Measurements from ENCODE around the gene CDKN1C. TPM values are rescaled to one million over a fixed set of nuclear protein-coding genes. Genes with fewer than 3 reads are reported as not detected.
A peak's percentile ranks its signal among the peaks of the same experiment; 100 is the strongest.

Gene CDKN1C
- total and polyA plus RNA-seq, 5 donors = 16.1 to 27.6 (median 24.3) TPM

- Histone ChIP-seq H3K4me1 (ENCODE audit: control insufficient read depth, insufficient read depth, low read length) (no peaks in the 10 kb centered on the region), H3K4me3 (ENCODE audit: low read length) (no peak overlapping the region), H3K27me3 (ENCODE audit: control insufficient read depth, insufficient read depth) (no peaks in the 10 kb centered on the region), H3K27ac (ENCODE audit: low read length) (no peak overlapping the region), H3K9me3 (ENCODE audit: control insufficient read depth, low read length) (no peaks in the 10 kb centered on the region)
- peak in 1 of 2 donors; percentile 9 for ATAC-seq
- intact Hi-C loops (cut with DNase I) = loop anchor here in 1 of 4 donors (10.0 kb wide), 1 partner anchor 170 kb away; the partner anchor contains the start of gene KCNQ1OT1
- WGBS = 66% methylated on average over 10 of the region's 10 CpGs
- no peak for DNase-seq
Observed at GRCh38 chr11:2864901-2865300, 20.7 kb downstream of the CDKN1C start.

GRCh38 chr11:2863276-2863618 lies 22.3 kb downstream of the CDKN1C start:
- Histone ChIP-seq H3K9me3 (ENCODE audit: control insufficient read depth, low read length) (no peaks in the 10 kb centered on the region), H3K27ac (ENCODE audit: low read length) (no peak overlapping the region), H3K4me1 (ENCODE audit: control insufficient read depth, insufficient read depth, low read length) (no peaks in the 10 kb centered on the region), H3K27me3 (ENCODE audit: control insufficient read depth, insufficient read depth) (no peaks in the 10 kb centered on the region), H3K4me3 (ENCODE audit: low read length) (no peak overlapping the region)
- DNase-seq (no peak), ATAC-seq (no peak)
- intact Hi-C loops (cut with DNase I) = loop anchor here in 1 of 4 donors (10.0 kb wide), 1 partner anchor 168 kb away; the partner anchor contains the start of gene KCNQ1OT1
- WGBS = 86% methylated on average over 13 of the region's 13 CpGs

GRCh38 chr11:2862395-2863275 lies 22.9 kb downstream of the CDKN1C start:
- DNase-seq (peak in 1 of 3 donors; percentile 73), ATAC-seq (peak; percentile 20 to 46)
- intact Hi-C loops (cut with DNase I) = loop anchor here in 1 of 4 donors (10.0 kb wide), 1 partner anchor 168 kb away; the partner anchor contains the start of gene KCNQ1OT1
- Histone ChIP-seq H3K4me3 (ENCODE audit: low read length) (peak overlapping the region; percentile 52), H3K9me3 (ENCODE audit: control insufficient read depth, low read length) (no peaks in the 10 kb centered on the region), H3K4me1 (ENCODE audit: control insufficient read depth, insufficient read depth, low read length) (no peaks in the 10 kb centered on the region), H3K27me3 (ENCODE audit: control insufficient read depth, insufficient read depth) (no peaks in the 10 kb centered on the region), H3K27ac (ENCODE audit: low read length) (no peak overlapping the region)
- WGBS = 7% methylated on average over 96 of the region's 96 CpGs

GRCh38 chr11:2860636-2861035 lies 24.9 kb downstream of the CDKN1C start:
- 83% methylated on average over 7 of the region's 7 CpGs for WGBS
- Histone ChIP-seq H3K9me3 (ENCODE audit: control insufficient read depth, low read length) (no peaks in the 10 kb centered on the region), H3K27me3 (ENCODE audit: control insufficient read depth, insufficient read depth) (no peaks in the 10 kb centered on the region), H3K4me1 (ENCODE audit: control insufficient read depth, insufficient read depth, low read length) (no peaks in the 10 kb centered on the region), H3K4me3 (ENCODE audit: low read length) (no peak overlapping the region), H3K27ac (ENCODE audit: low read length) (no peak overlapping the region)
- no peak for ATAC-seq
- intact Hi-C loops (cut with DNase I) = loop anchor here in 1 of 4 donors (10.0 kb wide), 1 partner anchor 166 kb away; the partner anchor contains the start of gene KCNQ1OT1
- DNase-seq = no peak

GRCh38 chr11:2859699-2860037 lies 25.9 kb downstream of the CDKN1C start:
- DNase-seq = no peak
- no peaks in the 10 kb centered on the region for H3K9me3 ChIP-seq (ENCODE audit: control insufficient read depth, low read length)
- 92% methylated on average over 10 of the region's 10 CpGs for WGBS
- no peaks in the 10 kb centered on the region for H3K4me1 ChIP-seq (ENCODE audit: control insufficient read depth, insufficient read depth, low read length)
- intact Hi-C loops (cut with DNase I) = loop anchor here in 1 of 4 donors (10.0 kb wide), 1 partner anchor 165 kb away; the partner anchor contains the start of gene KCNQ1OT1
- H3K27me3 ChIP-seq (ENCODE audit: control insufficient read depth, insufficient read depth) = no peaks in the 10 kb centered on the region
- H3K4me3 ChIP-seq (ENCODE audit: low read length) = no peak overlapping the region
- H3K27ac ChIP-seq (ENCODE audit: low read length) = no peak overlapping the region
- ATAC-seq = no peak

- DNase-seq = no peak
- 86% methylated on average over 16 of the region's 16 CpGs for WGBS
- intact Hi-C loops (cut with DNase I) = no loop called here
Observed at GRCh38 chr11:2858995-2859698, 26.4 kb downstream of the CDKN1C start.

GRCh38 chr11:2857918-2858317 lies 27.7 kb downstream of the CDKN1C start:
- ATAC-seq = no peak
- no peak overlapping the region for H3K4me3 ChIP-seq (ENCODE audit: low read length)
- H3K9me3 ChIP-seq (ENCODE audit: control insufficient read depth, low read length) = no peaks in the 10 kb centered on the region
- WGBS = 82% methylated on average over 18 of the region's 18 CpGs
- no peaks in the 10 kb centered on the region for H3K27me3 ChIP-seq (ENCODE audit: control insufficient read depth, insufficient read depth)
- H3K27ac ChIP-seq (ENCODE audit: low read length) = no peak overlapping the region
- DNase-seq = no peak
- intact Hi-C loops (cut with DNase I) = no loop called here
- no peaks in the 10 kb centered on the region for H3K4me1 ChIP-seq (ENCODE audit: control insufficient read depth, insufficient read depth, low read length)

More at GRCh38 chr11:2858995-2859698, 26.4 kb downstream of the CDKN1C start:
- Histone ChIP-seq H3K4me1 (ENCODE audit: control insufficient read depth, insufficient read depth, low read length) (no peaks in the 10 kb centered on the region), H3K27me3 (ENCODE audit: control insufficient read depth, insufficient read depth) (no peaks in the 10 kb centered on the region), H3K9me3 (ENCODE audit: control insufficient read depth, low read length) (no peaks in the 10 kb centered on the region), H3K27ac (ENCODE audit: low read length) (no peak overlapping the region), H3K4me3 (ENCODE audit: low read length) (no peak overlapping the region)
- no peak for ATAC-seq

GRCh38 chr11:2857276-2857675 lies 28.3 kb downstream of the CDKN1C start:
- no peaks in the 10 kb centered on the region for H3K4me1 ChIP-seq (ENCODE audit: control insufficient read depth, insufficient read depth, low read length)
- WGBS = 88% methylated on average over 11 of the region's 11 CpGs
- DNase-seq (no peak), ATAC-seq (no peak)
- H3K9me3 ChIP-seq (ENCODE audit: control insufficient read depth, low read length) = no peaks in the 10 kb centered on the region
- no peak overlapping the region for H3K4me3 ChIP-seq (ENCODE audit: low read length)
- intact Hi-C loops (cut with DNase I) = no loop called here
- H3K27ac ChIP-seq (ENCODE audit: low read length) = no peak overlapping the region
- no peaks in the 10 kb centered on the region for H3K27me3 ChIP-seq (ENCODE audit: control insufficient read depth, insufficient read depth)

DNA sequence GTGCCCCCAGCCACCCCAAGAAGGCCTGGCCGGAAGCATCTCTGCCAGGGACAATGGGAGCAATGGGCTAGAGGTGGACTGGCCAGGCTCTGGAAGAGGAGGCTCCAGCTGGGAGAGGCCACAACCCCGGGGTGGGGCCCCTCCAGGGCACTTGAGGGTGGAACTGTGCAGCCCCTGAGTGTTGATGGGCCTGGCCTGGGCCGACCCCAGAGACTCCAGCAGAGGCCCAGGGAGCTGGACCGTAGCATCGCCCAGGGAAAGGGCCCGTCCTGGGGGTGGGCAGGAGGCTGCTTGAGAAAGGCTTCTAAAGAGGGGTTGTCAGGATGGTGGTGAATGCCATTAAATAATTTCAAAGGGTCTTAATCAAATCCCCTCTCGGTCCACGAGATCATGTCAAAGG lies 30.4 kb downstream of the CDKN1C start:
- DNase-seq (no peak), ATAC-seq (no peak)
- Histone ChIP-seq H3K27ac (ENCODE audit: low read length) (no peak overlapping the region), H3K4me3 (ENCODE audit: low read length) (no peak overlapping the region), H3K27me3 (ENCODE audit: control insufficient read depth, insufficient read depth) (no peaks in the 10 kb centered on the region), H3K4me1 (ENCODE audit: control insufficient read depth, insufficient read depth, low read length) (no peaks in the 10 kb centered on the region), H3K9me3 (ENCODE audit: control insufficient read depth, low read length) (no peaks in the 10 kb centered on the region)
- intact Hi-C loops (cut with DNase I) = no loop called here
- 89% methylated on average over 8 of the region's 8 CpGs for WGBS

GRCh38 chr11:2853997-2854560 lies 31.5 kb downstream of the CDKN1C start:
- Histone ChIP-seq H3K4me1 (ENCODE audit: control insufficient read depth, insufficient read depth, low read length) (no peaks in the 10 kb centered on the region), H3K9me3 (ENCODE audit: control insufficient read depth, low read length) (no peaks in the 10 kb centered on the region), H3K27ac (ENCODE audit: low read length) (no peak overlapping the region), H3K27me3 (ENCODE audit: control insufficient read depth, insufficient read depth) (no peaks in the 10 kb centered on the region), H3K4me3 (ENCODE audit: low read length) (no peak overlapping the region)
- DNase-seq = no peak
- intact Hi-C loops (cut with DNase I) = no loop called here
- no peak for ATAC-seq
- WGBS = 95% methylated on average over 7 of the region's 7 CpGs

- no peak overlapping the region for H3K27ac ChIP-seq (ENCODE audit: low read length)
- DNase-seq (no peak), ATAC-seq (no peak)
- no peaks in the 10 kb centered on the region for H3K9me3 ChIP-seq (ENCODE audit: control insufficient read depth, low read length)
- no peaks in the 10 kb centered on the region for H3K27me3 ChIP-seq (ENCODE audit: control insufficient read depth, insufficient read depth)
- no peaks in the 10 kb centered on the region for H3K4me1 ChIP-seq (ENCODE audit: control insufficient read depth, insufficient read depth, low read length)
- H3K4me3 ChIP-seq (ENCODE audit: low read length) = no peak overlapping the region
- WGBS = 97% methylated on average over 12 of the region's 12 CpGs
- intact Hi-C loops (cut with DNase I) = no loop called here
Observed at GRCh38 chr11:2853401-2853800, 32.2 kb downstream of the CDKN1C start.

Measured in right cardiac atrium (tissue), 5 donors.